GM21360 (cell line): ENCODE measurements around the gene NT5C1B.

Source experiments
- ATAC-seq: cut with Tn5 transposase; IDR thresholded peaks from one replicate; pipeline ENCODE4 v1.9.1; 2021; ENCODE audit warnings: mild to moderate bottlenecking, moderate library complexity; ENCODE audit not compliant: unreplicated experiment

Gene NT5C1B

GRCh38 chr2:18518116-18519111 lies 71.0 kb downstream of the NT5C1B start:
- ATAC-seq = no peak

DNA sequence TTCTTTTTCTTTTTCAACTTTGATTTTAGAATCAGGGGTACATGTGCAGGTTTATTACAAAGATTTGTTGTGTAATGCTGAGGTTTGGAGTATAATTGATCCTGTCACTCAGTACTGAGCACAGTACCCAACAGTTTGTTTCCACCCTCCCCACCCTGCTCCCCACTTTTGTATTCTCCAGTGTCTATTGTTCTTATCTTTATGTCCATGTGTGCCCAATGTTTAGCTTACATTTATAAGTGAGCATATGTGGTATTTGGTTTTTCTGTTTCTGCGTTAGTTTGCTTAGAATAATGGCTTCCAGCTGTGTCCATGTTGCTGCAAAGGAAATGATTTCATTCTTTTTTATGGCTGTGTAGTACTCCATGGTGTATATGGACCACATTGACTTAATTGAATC lies 72.0 kb downstream of the NT5C1B start:
- ATAC-seq = no peak

DNA sequence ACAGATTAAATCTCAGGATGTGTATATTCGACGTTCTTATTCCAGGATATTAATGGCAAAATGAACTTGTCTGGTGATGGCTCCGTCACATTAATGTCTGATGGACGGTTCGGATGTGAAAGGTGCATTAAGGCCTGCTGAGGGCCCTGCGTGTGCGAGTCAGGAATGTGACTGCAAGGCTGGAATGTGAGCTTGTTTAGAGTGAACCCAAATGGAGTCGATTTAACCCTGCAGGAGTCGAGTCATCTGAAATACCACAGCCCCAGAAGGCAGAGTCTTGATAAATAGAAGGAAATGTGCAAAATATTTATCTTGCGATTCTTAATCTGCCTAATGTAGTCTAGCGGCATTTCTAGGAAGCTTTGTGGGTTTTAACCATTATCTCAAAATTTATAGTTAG lies 73.3 kb downstream of the NT5C1B start:
- ATAC-seq = no peak

DNA sequence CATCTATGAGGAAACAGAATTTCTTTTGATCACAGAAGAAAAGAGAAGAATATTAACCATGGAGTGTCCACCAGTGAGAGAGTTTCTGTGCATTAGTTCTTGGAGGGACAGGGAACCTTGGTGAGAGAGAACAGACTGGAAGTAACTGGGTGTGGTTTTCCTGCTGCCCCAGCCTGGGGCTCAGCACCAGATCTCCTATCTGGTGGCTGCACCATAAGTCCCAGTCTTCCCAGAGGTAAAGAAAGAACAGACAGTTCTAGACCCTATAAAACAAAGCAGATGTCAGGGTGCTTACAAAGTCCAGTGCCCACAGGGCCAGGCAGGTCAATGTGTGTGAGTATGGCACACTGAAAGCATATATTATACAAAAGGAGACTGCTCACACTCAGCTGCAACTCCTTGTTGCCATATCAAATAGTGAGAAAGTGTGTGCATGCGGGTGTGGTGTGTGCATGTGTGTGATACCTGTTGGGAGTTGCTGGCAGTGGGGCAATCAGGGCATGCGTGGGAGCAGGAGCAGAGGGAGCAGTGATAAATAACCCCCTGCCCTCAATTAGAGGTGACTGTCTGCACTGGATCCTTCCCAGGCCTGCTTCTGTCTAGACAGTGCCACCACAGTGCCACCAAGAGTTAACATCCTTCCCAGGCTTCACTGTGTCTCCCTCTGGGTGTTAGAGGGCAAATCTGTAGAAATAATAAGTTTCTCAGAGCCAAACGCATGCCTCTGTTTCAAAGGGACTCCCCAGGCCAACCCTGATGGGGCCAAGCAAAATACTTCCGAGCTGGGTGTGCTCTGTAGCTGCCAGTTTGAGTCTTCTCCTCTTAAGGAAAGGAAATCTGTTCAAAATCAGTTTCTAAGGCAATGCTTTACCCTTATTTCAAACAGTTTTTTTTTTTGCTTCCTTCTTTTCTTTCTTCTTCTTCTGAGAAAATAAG lies 74.6 kb downstream of the NT5C1B start:
- no peak for ATAC-seq
